ENCODE results near the gene ZNF700.
"Not testable (repeated sequence)": the region's sequence is repeated elsewhere in the genome, so short reads cannot be mapped to it uniquely, and the experiment has no call there.

Gene ZNF700

DNA sequence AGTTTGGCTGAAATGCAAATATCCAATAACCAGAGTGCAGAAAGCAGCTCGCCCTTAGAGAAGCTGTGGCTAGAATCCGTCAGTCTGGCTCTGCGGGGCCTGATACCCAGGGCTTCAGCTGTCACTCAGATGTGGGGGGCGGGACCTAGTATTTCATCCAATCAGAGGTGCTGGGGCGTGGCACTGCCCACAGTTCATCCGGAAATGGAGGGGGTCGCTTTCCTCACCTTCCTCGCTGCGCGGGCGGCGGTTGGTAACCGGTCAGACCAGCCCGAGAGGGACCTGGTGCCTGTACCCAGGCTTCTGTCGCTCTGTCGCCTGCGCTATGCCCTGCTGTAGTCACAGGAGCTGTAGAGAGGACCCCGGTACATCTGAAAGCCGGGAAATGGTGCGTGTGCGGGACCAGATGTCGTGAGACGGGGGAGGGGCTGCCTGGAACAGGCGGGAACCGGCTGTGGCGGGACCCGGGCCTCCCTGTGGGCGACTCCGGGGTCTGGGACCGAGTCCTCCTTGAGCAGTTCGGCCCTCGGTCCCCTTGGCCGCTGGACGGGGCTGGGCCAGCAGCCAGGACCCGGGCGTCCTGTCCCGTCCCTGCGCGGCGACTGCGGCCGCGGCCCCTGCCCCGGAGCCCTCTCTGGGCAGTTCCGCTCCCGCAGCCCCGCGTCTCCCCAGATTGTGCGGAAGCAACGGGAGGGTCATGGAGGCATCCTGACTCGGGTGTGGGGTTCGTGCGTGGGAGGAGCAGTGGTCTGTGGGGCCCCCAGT, at the start of gene ZNF700:
TSS of gene ZNF700 (plus strand) at position 222 of the 765 bp plus-strand sequence. CDS start at position 326, 104 bp downstream.
- Histone ChIP-seq H3K9ac (ENCODE audit: low read length) (peak within 1 kb of the TSS; percentile 92), H3K4me3 (ENCODE audit: low read length) (peak within 1 kb of the TSS; percentile 91), H3K27ac (ENCODE audit: low read length) (peak within 1 kb of the TSS; percentile 85), H3K36me3 (ENCODE audit: control insufficient read depth, low read depth, low read length) (no peaks in the 10 kb centered on the region), H3K4me1 (ENCODE audit: control insufficient read depth, low read depth, low read length) (peaks cover 3% of the 10 kb centered on the region), H3K27me3 (ENCODE audit: control insufficient read depth, insufficient read depth, low read length) (no peaks in the 10 kb centered on the region), H3K9me3 (ENCODE audit: control insufficient read depth, low read depth, low read length) (no peaks in the 10 kb centered on the region)

DNA sequence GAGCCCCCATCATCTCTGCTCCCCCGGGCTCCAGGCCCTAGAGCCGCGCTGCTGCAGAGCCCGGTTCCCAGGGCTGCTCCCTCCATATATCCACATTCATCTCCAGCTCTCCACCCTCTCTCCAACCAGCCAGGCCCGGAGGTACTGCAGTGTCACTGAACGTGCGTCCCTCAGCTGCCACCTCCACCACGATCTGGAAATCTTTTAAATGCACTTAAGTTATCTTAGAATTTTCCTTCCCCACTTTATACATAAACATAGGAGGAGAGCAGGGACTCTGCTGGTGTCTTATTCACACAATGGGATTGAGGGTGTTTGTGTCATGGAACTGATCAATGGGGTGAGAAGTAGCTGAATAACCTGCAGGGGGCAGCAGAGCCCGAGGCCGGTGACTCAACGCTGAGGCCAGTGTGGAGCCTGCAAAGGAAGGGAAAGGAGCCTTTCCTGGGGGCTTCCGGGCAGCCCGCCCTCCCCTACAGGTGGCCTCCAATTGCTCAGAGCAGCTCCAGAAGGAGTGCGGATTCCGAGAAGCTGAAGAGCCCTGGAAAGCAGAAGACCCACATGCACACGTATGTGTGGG, 45.1 kb upstream of the ZNF700 start:
- not testable (repeated sequence) for H3K9ac ChIP-seq (ENCODE audit: low read length); H3K9me3 ChIP-seq (ENCODE audit: control insufficient read depth, low read depth, low read length); H3K27me3 ChIP-seq (ENCODE audit: control insufficient read depth, insufficient read depth, low read length); H3K4me1 ChIP-seq (ENCODE audit: control insufficient read depth, low read depth, low read length); H3K36me3 ChIP-seq (ENCODE audit: control insufficient read depth, low read depth, low read length); H3K27ac ChIP-seq (ENCODE audit: low read length); H3K4me3 ChIP-seq (ENCODE audit: low read length)

DNA sequence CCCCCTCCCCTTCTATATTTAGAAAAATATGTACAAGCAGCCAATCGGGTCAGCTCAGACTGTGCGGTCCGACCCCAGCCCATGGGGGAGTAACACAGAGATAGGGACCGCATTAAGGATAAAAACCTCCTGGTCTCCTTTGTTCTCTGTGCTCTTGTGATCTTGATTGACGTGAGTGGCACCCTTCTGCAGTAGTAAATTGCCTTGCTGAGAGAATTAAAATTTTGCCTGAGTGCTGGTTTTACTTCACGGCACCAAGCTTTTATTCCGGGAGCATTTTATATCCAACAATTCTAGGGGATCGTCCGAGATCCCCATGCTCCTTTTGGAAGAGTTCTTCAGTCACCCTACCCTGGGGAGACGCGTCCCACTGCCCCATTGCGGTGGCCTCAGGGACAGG, 44.3 kb upstream of the ZNF700 start:
- Histone ChIP-seq H3K9me3 (ENCODE audit: control insufficient read depth, low read depth, low read length) (no peaks in the 10 kb centered on the region), H3K4me3 (ENCODE audit: low read length) (no peak overlapping the region), H3K36me3 (ENCODE audit: control insufficient read depth, low read depth, low read length) (no peaks in the 10 kb centered on the region), H3K4me1 (ENCODE audit: control insufficient read depth, low read depth, low read length) (no peaks in the 10 kb centered on the region), H3K27me3 (ENCODE audit: control insufficient read depth, insufficient read depth, low read length) (no peaks in the 10 kb centered on the region), H3K9ac (ENCODE audit: low read length) (no peak overlapping the region), H3K27ac (ENCODE audit: low read length) (no peak overlapping the region)

DNA sequence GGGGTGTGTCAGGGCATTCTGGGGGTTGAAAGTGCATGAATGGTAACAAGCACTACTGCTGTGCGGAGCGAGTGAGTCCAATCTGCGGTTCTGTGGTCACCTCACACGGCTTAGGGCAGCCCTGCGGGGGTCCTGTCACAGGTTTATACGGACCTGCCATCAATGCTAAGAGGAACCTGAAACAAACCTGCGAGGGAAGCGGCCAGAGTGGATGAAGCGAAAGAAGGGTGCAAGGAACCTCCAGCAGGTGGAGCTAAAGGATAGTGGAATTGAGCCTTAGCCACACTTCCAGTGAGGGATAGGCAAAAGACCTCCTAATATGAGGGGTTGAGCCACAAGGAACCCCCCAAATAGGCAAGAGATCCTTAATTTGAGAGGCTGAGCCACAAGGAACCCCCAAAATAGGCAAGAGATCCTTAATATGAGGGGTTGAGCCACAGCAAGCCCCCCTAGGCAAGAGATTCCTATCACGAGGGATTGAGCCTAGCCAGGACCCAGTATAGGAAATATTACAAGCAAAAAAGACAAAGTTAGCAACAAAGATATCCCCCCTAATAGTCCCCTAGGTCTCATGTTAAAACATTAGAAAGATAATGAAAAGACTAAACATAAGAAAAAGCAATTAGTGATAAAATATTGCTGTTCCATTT, 43.6 kb upstream of the ZNF700 start:
- Histone ChIP-seq H3K27me3 (ENCODE audit: control insufficient read depth, insufficient read depth, low read length) (no peaks in the 10 kb centered on the region), H3K36me3 (ENCODE audit: control insufficient read depth, low read depth, low read length) (no peaks in the 10 kb centered on the region), H3K9me3 (ENCODE audit: control insufficient read depth, low read depth, low read length) (no peaks in the 10 kb centered on the region), H3K4me3 (ENCODE audit: low read length) (no peak overlapping the region), H3K27ac (ENCODE audit: low read length) (no peak overlapping the region), H3K4me1 (ENCODE audit: control insufficient read depth, low read depth, low read length) (no peaks in the 10 kb centered on the region), H3K9ac (ENCODE audit: low read length) (no peak overlapping the region)

DNA sequence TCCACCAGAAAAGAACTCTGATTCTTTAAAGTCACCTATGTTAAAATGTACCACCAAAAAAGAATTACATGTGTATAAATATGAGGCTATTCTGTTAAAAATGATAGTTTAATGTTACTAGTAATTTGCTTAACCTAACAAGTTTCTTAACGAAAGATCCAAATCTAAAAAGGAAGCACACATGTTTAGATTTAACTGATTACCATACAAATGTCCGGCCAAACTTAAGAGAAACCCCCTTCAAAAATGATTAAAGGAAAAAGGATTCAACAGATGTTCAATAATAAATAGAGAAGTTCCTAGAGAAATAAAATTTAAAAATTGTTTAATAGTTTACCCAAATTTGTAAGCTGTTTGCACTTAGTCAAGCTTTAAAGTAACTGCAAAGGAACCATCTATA, 42.3 kb upstream of the ZNF700 start:
- H3K9me3 ChIP-seq (ENCODE audit: control insufficient read depth, low read depth, low read length): no peaks in the 10 kb centered on the region
- no peak overlapping the region for H3K4me3 ChIP-seq (ENCODE audit: low read length)
- H3K27me3 ChIP-seq (ENCODE audit: control insufficient read depth, insufficient read depth, low read length): no peaks in the 10 kb centered on the region
- no peaks in the 10 kb centered on the region for H3K36me3 ChIP-seq (ENCODE audit: control insufficient read depth, low read depth, low read length)
- H3K27ac ChIP-seq (ENCODE audit: low read length): no peak overlapping the region
- H3K9ac ChIP-seq (ENCODE audit: low read length): no peak overlapping the region
- peaks cover 5% of the 10 kb centered on the region for H3K4me1 ChIP-seq (ENCODE audit: control insufficient read depth, low read depth, low read length)

DNA sequence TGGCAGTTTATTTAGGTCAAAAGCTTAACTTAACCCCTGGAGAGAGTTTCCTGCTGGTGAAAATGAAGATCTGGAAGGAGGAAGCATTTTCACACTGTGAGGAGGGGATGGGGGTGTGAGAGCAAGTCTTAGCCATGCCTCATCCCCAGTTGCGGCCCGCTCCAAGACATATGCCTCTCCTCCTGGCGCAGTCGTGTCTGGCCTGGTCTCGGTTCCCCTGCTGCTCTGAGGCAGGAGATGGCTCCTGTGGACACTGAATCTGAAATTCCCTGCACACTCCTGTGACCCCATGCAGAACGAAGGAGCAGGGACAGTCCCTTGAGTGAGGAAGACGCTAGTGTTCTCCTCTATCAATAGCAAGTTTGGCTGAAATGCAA, 37.7 kb upstream of the ZNF700 start:
- Histone ChIP-seq H3K9ac (ENCODE audit: low read length) (no peak overlapping the region), H3K27ac (ENCODE audit: low read length) (no peak overlapping the region), H3K27me3 (ENCODE audit: control insufficient read depth, insufficient read depth, low read length) (no peaks in the 10 kb centered on the region), H3K4me3 (ENCODE audit: low read length) (peak overlapping the region; percentile 94), H3K9me3 (ENCODE audit: control insufficient read depth, low read depth, low read length) (no peaks in the 10 kb centered on the region), H3K4me1 (ENCODE audit: control insufficient read depth, low read depth, low read length) (peaks cover 22% of the 10 kb centered on the region), H3K36me3 (ENCODE audit: control insufficient read depth, low read depth, low read length) (no peaks in the 10 kb centered on the region)

DNA sequence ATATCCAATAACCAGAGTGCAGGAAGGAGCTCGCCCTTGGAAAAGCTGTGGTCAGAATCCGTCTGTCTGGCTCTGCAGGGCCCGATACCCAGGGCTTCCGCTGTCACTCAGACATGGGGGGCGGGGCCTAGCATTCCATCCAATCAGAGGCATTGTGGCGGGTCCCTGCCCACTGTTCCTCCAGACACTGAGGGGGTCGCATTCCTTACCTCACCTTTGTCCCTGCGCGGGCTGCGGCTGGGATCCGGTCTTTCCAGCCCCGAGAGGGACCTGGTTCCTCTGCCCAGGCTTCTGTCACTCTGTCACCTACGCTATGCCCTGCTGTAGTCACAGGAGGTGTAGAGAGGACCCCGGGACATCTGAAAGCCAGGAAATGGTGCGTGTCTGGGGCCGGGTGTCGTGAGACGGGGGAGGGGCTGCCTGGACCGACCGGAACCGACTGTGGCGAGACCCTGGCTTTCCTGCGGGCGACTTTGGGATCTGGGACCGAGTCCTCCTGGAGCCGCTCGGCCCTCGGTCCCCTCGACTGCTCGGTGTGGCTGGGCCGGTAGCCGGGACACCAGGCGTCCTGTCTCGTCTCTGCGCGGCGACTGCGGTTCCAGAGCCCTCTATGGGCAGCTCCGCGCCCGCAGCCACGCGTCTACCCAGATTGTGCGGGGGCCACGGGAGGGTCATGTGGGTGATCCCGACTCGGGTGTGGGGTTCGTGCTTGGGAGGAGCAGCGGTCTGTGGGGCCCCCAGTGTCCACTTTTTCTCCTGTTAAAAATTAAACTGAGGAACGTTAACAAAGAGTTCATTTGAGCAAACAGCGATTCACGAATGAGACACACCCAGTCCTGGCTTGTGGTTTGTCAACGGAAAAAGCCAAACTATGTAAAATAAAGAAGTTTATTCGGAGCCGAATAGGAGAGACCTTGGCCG, 37.0 kb upstream of the ZNF700 start, which contains the start of gene ZNF69:
TSS of gene ZNF69 (plus strand) at position 172 of the 921 bp plus-strand sequence. CDS start at position 314, 142 bp downstream.
- H3K9me3 ChIP-seq (ENCODE audit: control insufficient read depth, low read depth, low read length): no peaks in the 10 kb centered on the region
- peaks cover 22% of the 10 kb centered on the region for H3K4me1 ChIP-seq (ENCODE audit: control insufficient read depth, low read depth, low read length)
- H3K9ac ChIP-seq (ENCODE audit: low read length): peak within 1 kb of the TSS; percentile 90
- H3K36me3 ChIP-seq (ENCODE audit: control insufficient read depth, low read depth, low read length): peaks cover 2% of the 10 kb centered on the region
- no peaks in the 10 kb centered on the region for H3K27me3 ChIP-seq (ENCODE audit: control insufficient read depth, insufficient read depth, low read length)
- peak within 1 kb of the TSS; percentile 94 for H3K4me3 ChIP-seq (ENCODE audit: low read length)
- H3K27ac ChIP-seq (ENCODE audit: low read length): peak within 1 kb of the TSS; percentile 86

DNA sequence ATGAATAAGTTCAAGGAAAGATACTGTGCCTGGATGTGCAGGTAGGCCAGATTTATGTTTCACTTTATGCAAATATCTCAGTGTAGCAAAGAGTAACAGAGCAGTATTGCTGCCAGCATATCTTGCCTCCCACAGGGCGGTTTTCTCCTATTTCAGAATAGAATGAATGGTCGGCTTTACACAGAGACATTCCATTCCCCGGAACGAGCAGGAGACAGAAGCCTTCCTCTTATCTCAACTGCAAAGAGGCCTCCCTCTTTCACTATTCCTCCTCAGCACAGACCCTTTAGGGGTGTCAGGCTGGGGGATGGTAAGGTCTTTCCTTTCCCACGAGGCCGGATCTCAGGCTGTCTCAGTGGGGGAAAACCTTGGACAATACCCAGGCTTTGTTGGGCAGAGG, 35.0 kb upstream of the ZNF700 start:
- H3K27me3 ChIP-seq (ENCODE audit: control insufficient read depth, insufficient read depth, low read length); H3K27ac ChIP-seq (ENCODE audit: low read length); H3K9me3 ChIP-seq (ENCODE audit: control insufficient read depth, low read depth, low read length); H3K9ac ChIP-seq (ENCODE audit: low read length): not testable (repeated sequence)
- Histone ChIP-seq H3K4me1 (ENCODE audit: control insufficient read depth, low read depth, low read length) (peaks cover 22% of the 10 kb centered on the region), H3K36me3 (ENCODE audit: control insufficient read depth, low read depth, low read length) (peaks cover 13% of the 10 kb centered on the region), H3K4me3 (ENCODE audit: low read length) (peak overlapping the region; percentile 25)

DNA sequence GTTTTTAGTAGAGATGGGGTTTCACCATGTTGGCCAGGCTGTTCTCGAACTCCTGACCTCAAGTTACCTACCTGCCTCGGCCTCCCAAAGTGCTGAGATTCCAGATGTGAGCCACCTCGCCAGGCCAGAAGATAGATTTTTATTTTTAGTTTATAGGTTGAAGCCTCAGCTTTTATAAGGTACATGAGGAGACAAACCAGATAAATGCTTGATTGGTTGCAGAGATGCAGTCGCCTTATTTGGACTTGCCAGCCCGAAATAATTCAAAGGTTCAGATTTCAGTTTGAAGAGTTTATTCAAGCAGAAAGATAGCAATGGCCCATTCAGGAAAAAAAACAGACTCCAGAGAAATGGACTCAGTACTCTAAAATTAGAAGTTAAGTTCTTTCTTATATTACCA, 34.3 kb upstream of the ZNF700 start:
- H3K27me3 ChIP-seq (ENCODE audit: control insufficient read depth, insufficient read depth, low read length): no peaks in the 10 kb centered on the region
- H3K4me3 ChIP-seq (ENCODE audit: low read length): no peak overlapping the region
- peaks cover 19% of the 10 kb centered on the region for H3K36me3 ChIP-seq (ENCODE audit: control insufficient read depth, low read depth, low read length)
- H3K9me3 ChIP-seq (ENCODE audit: control insufficient read depth, low read depth, low read length): peaks cover 4% of the 10 kb centered on the region
- H3K27ac ChIP-seq (ENCODE audit: low read length): no peak overlapping the region
- no peak overlapping the region for H3K9ac ChIP-seq (ENCODE audit: low read length)
- H3K4me1 ChIP-seq (ENCODE audit: control insufficient read depth, low read depth, low read length): peaks cover 22% of the 10 kb centered on the region

DNA sequence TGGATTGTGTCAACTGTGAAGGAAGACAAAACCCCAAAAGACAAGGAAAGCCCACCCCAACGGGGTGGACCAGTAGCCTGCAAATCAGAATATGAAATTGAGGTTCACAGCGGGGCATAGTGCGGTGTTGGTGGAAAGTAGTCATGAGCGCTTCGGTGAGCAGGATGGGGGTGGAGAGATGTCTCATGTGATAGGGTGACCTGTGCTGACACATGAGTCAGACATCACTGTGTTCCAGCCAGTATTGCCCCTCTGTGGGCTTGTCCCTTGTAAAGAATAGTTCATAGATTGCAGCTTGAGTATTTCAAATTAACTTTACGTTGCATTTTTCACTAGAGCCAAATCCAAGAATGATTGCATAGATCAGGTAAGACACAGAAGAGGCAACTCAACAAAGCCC, 30.1 kb upstream of the ZNF700 start:
- peaks cover 9% of the 10 kb centered on the region for H3K4me1 ChIP-seq (ENCODE audit: control insufficient read depth, low read depth, low read length)
- H3K27ac ChIP-seq (ENCODE audit: low read length): no peak overlapping the region
- H3K4me3 ChIP-seq (ENCODE audit: low read length): no peak overlapping the region
- peaks cover 19% of the 10 kb centered on the region for H3K36me3 ChIP-seq (ENCODE audit: control insufficient read depth, low read depth, low read length)
- no peak overlapping the region for H3K9ac ChIP-seq (ENCODE audit: low read length)
- no peaks in the 10 kb centered on the region for H3K27me3 ChIP-seq (ENCODE audit: control insufficient read depth, insufficient read depth, low read length)
- H3K9me3 ChIP-seq (ENCODE audit: control insufficient read depth, low read depth, low read length): peaks cover 19% of the 10 kb centered on the region

DNA sequence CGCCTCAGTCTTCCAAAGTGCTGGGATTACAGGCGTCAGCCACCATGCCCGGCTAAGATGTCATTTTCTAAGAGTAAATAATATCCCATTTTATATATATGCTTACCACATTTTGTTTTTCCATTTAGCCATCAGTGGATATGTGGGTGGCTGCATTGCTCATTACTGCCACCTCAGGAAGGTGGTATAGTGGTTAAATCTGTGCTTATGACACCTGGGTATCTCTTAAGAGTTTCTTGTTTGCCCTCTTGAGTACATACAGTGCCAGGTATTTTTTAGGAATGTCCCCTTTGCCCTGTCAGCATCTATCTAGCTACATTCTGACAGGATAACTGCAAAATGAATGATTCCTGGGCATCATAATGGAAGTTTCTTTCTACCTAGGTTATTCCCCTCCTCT, 22.7 kb upstream of the ZNF700 start:
- Histone ChIP-seq H3K27me3 (ENCODE audit: control insufficient read depth, insufficient read depth, low read length) (no peaks in the 10 kb centered on the region), H3K36me3 (ENCODE audit: control insufficient read depth, low read depth, low read length) (peaks cover 31% of the 10 kb centered on the region), H3K4me1 (ENCODE audit: control insufficient read depth, low read depth, low read length) (no peaks in the 10 kb centered on the region), H3K9ac (ENCODE audit: low read length) (no peak overlapping the region), H3K27ac (ENCODE audit: low read length) (no peak overlapping the region), H3K4me3 (ENCODE audit: low read length) (no peak overlapping the region), H3K9me3 (ENCODE audit: control insufficient read depth, low read depth, low read length) (peaks cover 73% of the 10 kb centered on the region)
